HepG2 (cell line): ENCODE measurements around the gene ERVH48-1. TPM values are rescaled to one million over a fixed set of nuclear protein-coding genes. Genes with fewer than 3 reads are reported as not detected.
A peak's percentile ranks its signal among the peaks of the same experiment; 100 is the strongest.

Experiments
- BORCS8-MEF2B ChIP-seq: sonication (generic); formaldehyde crosslinking; IDR thresholded peaks from 2 replicates; pipeline ENCODE4 v1.8.0; 2022; ENCODE audit warnings: mild to moderate bottlenecking, missing genetic modification reagents
- CCDC6 ChIP-seq: sonication (generic); formaldehyde crosslinking; IDR thresholded peaks from 2 replicates; pipeline ENCODE4 v1.8.1; 2022; ENCODE audit warnings: mild to moderate bottlenecking, missing genetic modification reagents, moderate library complexity
- KDM5A ChIP-seq: fragments of 200-600 bp; sonication (generic); IDR thresholded peaks from 2 replicates; pipeline ENCODE4 v1.7.0; 2018; ENCODE audit warnings: antibody characterized with exemption, mild to moderate bottlenecking, low read length, borderline replicate concordance
- MATR3 ChIP-seq: sonication (generic); formaldehyde crosslinking; IDR thresholded peaks from 2 replicates; pipeline ENCODE4 v1.4.0; 2020; ENCODE audit warnings: missing genetic modification reagents
- NFKB2 ChIP-seq: sonication (generic); formaldehyde crosslinking; IDR thresholded peaks from 2 replicates; pipeline ENCODE4 v1.4.0; 2020; ENCODE audit warnings: missing genetic modification reagents, borderline replicate concordance
- NR2F1 ChIP-seq, 2 experiments: fragments of 450-650 bp in 1 of 2; formaldehyde crosslinking in 1 of 2; IDR thresholded peaks; 2 replicates each; pipeline versions ENCODE4 v1.5.0 to v1.6.1; 2016 to 2020; ENCODE audit warnings: mild to moderate bottlenecking in 1 of 2, missing compliant biosample characterization in 1 of 2, missing genetic modification reagents in 1 of 2, moderate library complexity in 1 of 2
- SALL1 ChIP-seq: sonication (generic); formaldehyde crosslinking; IDR thresholded peaks from 2 replicates; pipeline ENCODE4 v1.8.0; 2022; ENCODE audit warnings: mild to moderate bottlenecking, missing genetic modification reagents
- SIX4 ChIP-seq: sonication (generic); formaldehyde crosslinking; IDR thresholded peaks from 2 replicates; pipeline ENCODE4 v1.4.0; 2020; ENCODE audit warnings: missing genetic modification reagents
- SNAPC2 ChIP-seq: sonication (generic); formaldehyde crosslinking; IDR thresholded peaks from 2 replicates; pipeline ENCODE4 v1.8.1; 2022; ENCODE audit warnings: mild to moderate bottlenecking, missing genetic modification reagents
- SPEN ChIP-seq: sonication (generic); formaldehyde crosslinking; IDR thresholded peaks from 2 replicates; pipeline ENCODE4 v1.5.1; 2020; ENCODE audit warnings: low read depth, mild to moderate bottlenecking, missing genetic modification reagents
- TEAD2 ChIP-seq: sonication (generic); formaldehyde crosslinking; IDR thresholded peaks from 2 replicates; pipeline ENCODE4 v1.9.0; 2021; ENCODE audit warnings: missing genetic modification reagents
- U2AF1 ChIP-seq: fragments of 200-400 bp; formaldehyde crosslinking; optimal IDR thresholded peaks from 2 replicates; pipeline ENCODE3; 2017; ENCODE audit warnings: mild to moderate bottlenecking, low read depth, low read length
- ZKSCAN1 ChIP-seq: fragments of 150-350 bp; IDR thresholded peaks from 2 replicates; pipeline ENCODE4 v1.6.1; 2014; ENCODE audit warnings: low read length
- ZNF333 ChIP-seq: sonication (generic); formaldehyde crosslinking; IDR thresholded peaks from 2 replicates; pipeline ENCODE4 v1.4.0; 2020; ENCODE audit warnings: mild to moderate bottlenecking, missing genetic modification reagents, borderline replicate concordance
- ZNF563 ChIP-seq: sonication (generic); formaldehyde crosslinking; IDR thresholded peaks from 2 replicates; pipeline ENCODE4 v1.8.0; 2022; ENCODE audit warnings: mild to moderate bottlenecking, moderate library complexity, missing genetic modification reagents
- ZNF782 ChIP-seq: sonication (generic); formaldehyde crosslinking; IDR thresholded peaks from 2 replicates; pipeline ENCODE4 v1.4.0; 2020; ENCODE audit warnings: missing genetic modification reagents, mild to moderate bottlenecking, borderline replicate concordance
- polyA plus RNA-seq, 8 experiments: library from polyadenylated mRNA; depleted of rRNA in 3 of 8; stranded (reverse) in 7 of 8; unstranded in 1 of 8; fragments of >200 nt; fragmentation: Illumina TruSeq in 4 of 8; extraction: Trizol in 4 of 8; gene quantifications; 2 replicates each; pipeline versions ENCODE4 v1.2.1 to v1.2.3, GENCODE V29; 2011 to 2016; ENCODE audit warnings: low read depth in 4 of 8, missing spikeins in 1 of 8, mixed read lengths in 1 of 8; ENCODE audit not compliant: insufficient read depth in 1 of 8
- total RNA-seq, 5 experiments: library from RNA; depleted of rRNA; stranded (reverse); fragments of >200 nt; fragmentation: Illumina TruSeq; extraction: Trizol; gene quantifications; 2 replicates each; pipeline ENCODE4 v1.2.3, GENCODE V29; 2016; ENCODE audit warnings: low read depth in 1 of 5
- TF ChIP-seq, protein P1 (sequence below): sonication (generic); formaldehyde crosslinking; IDR thresholded peaks from 2 replicates; pipeline ENCODE4 v1.5.0; 2020; ENCODE audit warnings: missing genetic modification reagents, mild to moderate bottlenecking, borderline replicate concordance
- TF ChIP-seq, protein P2 (sequence below): sonication (generic); formaldehyde crosslinking; IDR thresholded peaks from 2 replicates; pipeline ENCODE4 v1.4.0; 2020; ENCODE audit warnings: missing genetic modification reagents
- TF ChIP-seq, protein P3 (sequence below): sonication (generic); formaldehyde crosslinking; conservative IDR thresholded peaks from 2 replicates; pipeline ENCODE4 v1.4.0; 2020; ENCODE audit warnings: missing genetic modification reagents
- TF ChIP-seq, protein P4 (sequence below): sonication (generic); formaldehyde crosslinking; IDR thresholded peaks from 2 replicates; pipeline ENCODE4 v1.4.0; 2020; ENCODE audit warnings: missing genetic modification reagents, borderline replicate concordance

ERVH48-1 gene
- total and polyA plus RNA-seq, 2 of the 13 experiments (the other 11 are each of a cell fraction or from before 2014, with no cell fraction given): 1.8 TPM; not detected in 1

DNA sequence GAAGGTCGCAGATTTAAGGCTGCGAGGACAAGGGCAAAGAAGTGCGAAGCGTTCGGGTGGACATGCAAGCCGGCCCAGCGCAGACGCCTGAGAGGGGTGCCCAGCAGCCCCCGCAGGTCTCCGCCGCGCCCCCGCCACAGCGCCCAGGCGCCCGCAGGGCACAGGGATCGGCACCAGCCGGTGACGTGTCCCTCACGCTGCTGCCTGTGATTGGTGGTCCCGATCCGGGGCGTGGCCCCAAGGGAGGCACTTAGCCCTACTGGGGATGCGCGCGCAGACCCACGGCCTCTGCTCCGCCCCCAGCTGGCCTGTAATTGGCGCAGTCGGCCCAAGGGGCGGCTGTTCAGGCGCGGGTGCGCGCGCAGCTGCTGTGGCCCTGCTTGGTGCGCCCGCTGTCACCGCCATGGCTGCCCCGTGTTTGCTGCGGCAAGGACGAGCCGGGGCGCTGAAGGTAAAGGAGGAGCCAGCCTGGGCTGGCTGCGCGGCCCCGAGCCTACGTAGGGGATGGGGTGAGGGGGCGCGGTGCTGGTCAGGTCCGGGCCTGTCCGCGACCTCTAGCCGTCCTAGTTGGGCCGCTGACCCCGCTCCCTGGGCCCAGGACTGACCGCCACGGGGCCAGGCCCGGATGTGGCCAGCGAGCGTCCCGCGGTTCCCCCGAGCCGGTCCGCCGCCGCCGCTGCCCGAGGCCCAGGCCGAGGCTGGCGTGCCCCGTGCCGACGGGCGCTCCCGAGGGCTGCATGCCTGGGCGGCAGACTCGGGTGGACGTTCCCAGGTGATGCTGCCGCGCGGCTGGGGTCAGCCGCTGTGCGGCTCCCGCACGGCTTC lies 32.3 kb downstream of the ERVH48-1 start, which contains the start of gene NDUFV3 (continued):
- TF ChIP-seq, protein P1, sequence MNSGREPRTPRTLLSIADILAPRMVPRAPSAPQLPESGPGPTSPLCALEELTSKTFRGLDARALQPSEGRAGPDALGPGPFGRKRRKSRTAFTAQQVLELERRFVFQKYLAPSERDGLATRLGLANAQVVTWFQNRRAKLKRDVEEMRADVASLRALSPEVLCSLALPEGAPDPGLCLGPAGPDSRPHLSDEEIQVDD (CRISPR knock-in tag): peak; percentile 85
- TF ChIP-seq ZNF782 (CRISPR knock-in tag): peak; percentile 64; the same call in 1 of the 2 replicates
- no peak; the same call in 1 of the 2 replicates for TF ChIP-seq SIX4
- no peak for TF ChIP-seq ZKSCAN1
- TF ChIP-seq U2AF1: peak; percentile 26
- no peak; the same call in 1 of the 2 replicates for TF ChIP-seq BORCS8-MEF2B (CRISPR knock-in tag)
- peak; percentile 78; the same call in 1 of the 2 replicates for TF ChIP-seq SPEN (CRISPR knock-in tag)
- no peak; the same call in none of the 2 replicates for TF ChIP-seq ZNF563
- TF ChIP-seq TEAD2 (CRISPR knock-in tag): peak; percentile 75; the same call in 1 of the 2 replicates
- TF ChIP-seq, protein P2, sequence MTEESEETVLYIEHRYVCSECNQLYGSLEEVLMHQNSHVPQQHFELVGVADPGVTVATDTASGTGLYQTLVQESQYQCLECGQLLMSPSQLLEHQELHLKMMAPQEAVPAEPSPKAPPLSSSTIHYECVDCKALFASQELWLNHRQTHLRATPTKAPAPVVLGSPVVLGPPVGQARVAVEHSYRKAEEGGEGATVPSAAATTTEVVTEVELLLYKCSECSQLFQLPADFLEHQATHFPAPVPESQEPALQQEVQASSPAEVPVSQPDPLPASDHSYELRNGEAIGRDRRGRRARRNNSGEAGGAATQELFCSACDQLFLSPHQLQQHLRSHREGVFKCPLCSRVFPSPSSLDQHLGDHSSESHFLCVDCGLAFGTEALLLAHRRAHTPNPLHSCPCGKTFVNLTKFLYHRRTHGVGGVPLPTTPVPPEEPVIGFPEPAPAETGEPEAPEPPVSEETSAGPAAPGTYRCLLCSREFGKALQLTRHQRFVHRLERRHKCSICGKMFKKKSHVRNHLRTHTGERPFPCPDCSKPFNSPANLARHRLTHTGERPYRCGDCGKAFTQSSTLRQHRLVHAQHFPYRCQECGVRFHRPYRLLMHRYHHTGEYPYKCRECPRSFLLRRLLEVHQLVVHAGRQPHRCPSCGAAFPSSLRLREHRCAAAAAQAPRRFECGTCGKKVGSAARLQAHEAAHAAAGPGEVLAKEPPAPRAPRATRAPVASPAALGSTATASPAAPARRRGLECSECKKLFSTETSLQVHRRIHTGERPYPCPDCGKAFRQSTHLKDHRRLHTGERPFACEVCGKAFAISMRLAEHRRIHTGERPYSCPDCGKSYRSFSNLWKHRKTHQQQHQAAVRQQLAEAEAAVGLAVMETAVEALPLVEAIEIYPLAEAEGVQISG: peak; percentile 68
- no peak for TF ChIP-seq NFKB2 (CRISPR knock-in tag)
- TF ChIP-seq, protein P3, sequence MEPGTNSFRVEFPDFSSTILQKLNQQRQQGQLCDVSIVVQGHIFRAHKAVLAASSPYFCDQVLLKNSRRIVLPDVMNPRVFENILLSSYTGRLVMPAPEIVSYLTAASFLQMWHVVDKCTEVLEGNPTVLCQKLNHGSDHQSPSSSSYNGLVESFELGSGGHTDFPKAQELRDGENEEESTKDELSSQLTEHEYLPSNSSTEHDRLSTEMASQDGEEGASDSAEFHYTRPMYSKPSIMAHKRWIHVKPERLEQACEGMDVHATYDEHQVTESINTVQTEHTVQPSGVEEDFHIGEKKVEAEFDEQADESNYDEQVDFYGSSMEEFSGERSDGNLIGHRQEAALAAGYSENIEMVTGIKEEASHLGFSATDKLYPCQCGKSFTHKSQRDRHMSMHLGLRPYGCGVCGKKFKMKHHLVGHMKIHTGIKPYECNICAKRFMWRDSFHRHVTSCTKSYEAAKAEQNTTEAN (CRISPR knock-in tag): peak; percentile 67; the same call in 1 of the 2 replicates
- TF ChIP-seq, protein P4, sequence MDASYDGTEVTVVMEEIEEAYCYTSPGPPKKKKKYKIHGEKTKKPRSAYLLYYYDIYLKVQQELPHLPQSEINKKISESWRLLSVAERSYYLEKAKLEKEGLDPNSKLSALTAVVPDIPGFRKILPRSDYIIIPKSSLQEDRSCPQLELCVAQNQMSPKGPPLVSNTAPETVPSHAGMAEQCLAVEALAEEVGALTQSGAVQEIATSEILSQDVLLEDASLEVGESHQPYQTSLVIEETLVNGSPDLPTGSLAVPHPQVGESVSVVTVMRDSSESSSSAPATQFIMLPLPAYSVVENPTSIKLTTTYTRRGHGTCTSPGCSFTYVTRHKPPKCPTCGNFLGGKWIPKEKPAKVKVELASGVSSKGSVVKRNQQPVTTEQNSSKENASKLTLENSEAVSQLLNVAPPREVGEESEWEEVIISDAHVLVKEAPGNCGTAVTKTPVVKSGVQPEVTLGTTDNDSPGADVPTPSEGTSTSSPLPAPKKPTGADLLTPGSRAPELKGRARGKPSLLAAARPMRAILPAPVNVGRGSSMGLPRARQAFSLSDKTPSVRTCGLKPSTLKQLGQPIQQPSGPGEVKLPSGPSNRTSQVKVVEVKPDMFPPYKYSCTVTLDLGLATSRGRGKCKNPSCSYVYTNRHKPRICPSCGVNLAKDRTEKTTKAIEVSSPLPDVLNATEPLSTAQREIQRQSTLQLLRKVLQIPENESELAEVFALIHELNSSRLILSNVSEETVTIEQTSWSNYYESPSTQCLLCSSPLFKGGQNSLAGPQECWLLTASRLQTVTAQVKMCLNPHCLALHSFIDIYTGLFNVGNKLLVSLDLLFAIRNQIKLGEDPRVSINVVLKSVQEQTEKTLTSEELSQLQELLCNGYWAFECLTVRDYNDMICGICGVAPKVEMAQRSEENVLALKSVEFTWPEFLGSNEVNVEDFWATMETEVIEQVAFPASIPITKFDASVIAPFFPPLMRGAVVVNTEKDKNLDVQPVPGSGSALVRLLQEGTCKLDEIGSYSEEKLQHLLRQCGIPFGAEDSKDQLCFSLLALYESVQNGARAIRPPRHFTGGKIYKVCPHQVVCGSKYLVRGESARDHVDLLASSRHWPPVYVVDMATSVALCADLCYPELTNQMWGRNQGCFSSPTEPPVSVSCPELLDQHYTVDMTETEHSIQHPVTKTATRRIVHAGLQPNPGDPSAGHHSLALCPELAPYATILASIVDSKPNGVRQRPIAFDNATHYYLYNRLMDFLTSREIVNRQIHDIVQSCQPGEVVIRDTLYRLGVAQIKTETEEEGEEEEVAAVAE (CRISPR knock-in tag): no peak
- no peak; the same call in 1 of the 2 replicates for TF ChIP-seq ZNF333 (CRISPR knock-in tag)
- no peak for TF ChIP-seq NR2F1 (CRISPR knock-in tag; IDR thresholded peaks at IDR 0.05)
- TF ChIP-seq SNAPC2 (CRISPR knock-in tag): peak; percentile 61; the same call in 1 of the 2 replicates
- TF ChIP-seq CCDC6: peak; percentile 88
- no peak for TF ChIP-seq MATR3 (CRISPR knock-in tag)
- TF ChIP-seq SALL1: peak; percentile 48; the same call in 1 of the 2 replicates
- TF ChIP-seq KDM5A: 0 out of 2 replicates have a peak, but pooled peaks have one; percentile 12
